C4-2B (cell line): ENCODE results near the gene SORCS1.

Experiments
- H3K27ac ChIP-seq: fragments of 450-650 bp; 2 replicates; pipeline ENCODE4 v1.5.1; 2017
- CTCF ChIP-seq: fragments of 450-650 bp; conservative IDR thresholded peaks from 2 replicates; pipeline ENCODE4 v1.5.1; 2017; ENCODE audit warnings: mild to moderate bottlenecking
- ZFX ChIP-seq: fragments of 450-650 bp; IDR thresholded peaks from 2 replicates; pipeline ENCODE4 v1.6.1; 2017

Gene SORCS1

DNA sequence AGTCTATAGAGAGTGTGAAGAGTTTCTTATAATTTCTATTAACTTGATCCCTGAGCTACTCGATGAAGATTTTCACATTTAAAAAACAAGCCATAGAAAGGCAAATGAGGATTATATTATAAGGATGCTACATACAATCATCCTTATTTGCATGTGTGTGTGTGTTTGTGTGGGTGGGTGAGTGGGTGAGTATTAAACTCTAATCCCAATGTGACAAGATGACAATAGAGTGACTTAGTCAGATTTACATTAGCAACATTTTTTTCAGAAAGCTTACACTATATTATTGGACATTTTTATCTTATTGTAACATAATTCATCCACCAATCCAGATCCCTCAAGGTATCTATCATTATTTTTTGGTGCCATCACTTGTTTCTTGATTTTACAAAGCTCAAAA lies 331.7 kb downstream of the SORCS1 start:
- no peak overlapping the region for H3K27ac ChIP-seq
- no peak for TF ChIP-seq ZFX
- TF ChIP-seq CTCF: no peak

GRCh38 chr10:106830471-106830870 lies 334.0 kb downstream of the SORCS1 start:
- no peak for TF ChIP-seq ZFX
- no peak for TF ChIP-seq CTCF
- H3K27ac ChIP-seq: no peak overlapping the region

- TF ChIP-seq CTCF (no peak), ZFX (no peak)
- H3K27ac ChIP-seq: no peak overlapping the region
These were observed 334.5 kb downstream of the SORCS1 start for GRCh38 chr10:106830006-106830405.

GRCh38 chr10:106826716-106827115 lies 337.8 kb downstream of the SORCS1 start:
- TF ChIP-seq CTCF: no peak
- no peak for TF ChIP-seq ZFX
- no peak overlapping the region for H3K27ac ChIP-seq

DNA sequence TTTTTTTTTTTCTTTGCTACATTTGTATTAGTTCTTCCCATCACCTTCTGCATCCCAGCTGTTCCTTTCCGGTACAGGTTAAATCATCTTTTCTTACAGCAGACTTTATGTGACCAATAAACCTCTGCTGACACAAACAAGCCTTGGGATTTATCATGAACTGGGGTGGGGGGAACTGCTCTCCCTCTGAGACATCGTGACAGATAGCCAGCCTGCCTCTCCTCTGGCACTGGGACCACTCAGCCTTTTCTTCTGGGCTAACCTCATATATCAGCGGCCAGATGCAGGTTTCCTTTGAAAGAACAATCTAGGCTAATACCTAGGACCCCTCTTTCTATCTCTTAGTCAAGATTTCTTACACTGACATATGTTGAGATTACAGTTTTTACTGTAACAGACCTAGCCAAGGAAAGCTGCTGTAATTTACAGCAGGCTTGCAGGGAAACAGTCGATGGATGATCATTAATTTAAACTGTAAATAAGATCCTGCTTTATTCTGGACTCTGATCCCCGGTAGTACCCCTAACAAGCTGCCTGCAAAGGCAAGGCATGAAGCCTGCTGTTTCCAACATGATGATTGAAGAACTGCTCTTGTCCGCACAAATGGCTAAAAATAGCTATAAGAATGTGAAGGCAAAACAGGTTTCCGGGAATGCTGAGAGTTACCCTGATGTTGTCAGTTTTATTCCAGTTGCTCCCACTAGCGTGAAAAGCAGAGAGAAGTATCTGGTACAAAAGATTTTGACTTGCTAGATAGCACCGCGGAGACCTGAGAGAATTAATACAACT lies 338.7 kb downstream of the SORCS1 start:
- H3K27ac ChIP-seq: no peak overlapping the region
- TF ChIP-seq CTCF: no peak
- no peak for TF ChIP-seq ZFX

- TF ChIP-seq CTCF: no peak
- no peak for TF ChIP-seq ZFX
These were observed 343.9 kb downstream of the SORCS1 start for GRCh38 chr10:106820579-106820978.

DNA sequence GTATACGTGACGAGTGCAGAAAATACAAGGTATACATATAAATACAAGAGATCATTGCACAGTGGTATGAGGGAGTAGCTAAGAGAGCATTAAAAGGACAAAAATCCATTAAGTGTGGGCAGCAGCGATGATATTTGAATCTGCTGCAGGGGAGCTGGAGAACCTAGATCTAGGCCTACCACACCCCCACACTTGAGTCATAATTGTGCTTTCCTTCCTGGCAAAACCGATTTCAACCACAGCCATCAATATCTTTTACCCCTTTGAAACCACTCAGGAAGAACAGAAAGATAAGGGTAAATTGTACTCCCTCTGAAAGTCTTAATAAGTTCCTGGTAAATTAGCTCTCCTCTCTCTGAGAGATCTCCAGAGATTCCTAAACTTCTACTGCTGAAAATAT lies 345.0 kb downstream of the SORCS1 start:
- TF ChIP-seq CTCF (no peak), ZFX (no peak)
- H3K27ac ChIP-seq: no peak overlapping the region

More at GRCh38 chr10:106820579-106820978, 343.9 kb downstream of the SORCS1 start:
- no peak overlapping the region for H3K27ac ChIP-seq
